HCT116 (cell line): Measurements from ENCODE around the gene WDR17.

Experiments used
- CBX3 ChIP-seq: IDR thresholded peaks from 2 replicates; pipeline ENCODE4 v1.6.1; 2012; ENCODE audit warnings: low read depth
- CEBPB ChIP-seq: IDR thresholded peaks from 2 replicates; pipeline ENCODE4 v1.6.1; 2012; ENCODE audit warnings: low read depth
- EZH2 ChIP-seq: fragments of 200-600 bp; sonication (generic); IDR thresholded peaks from 2 replicates; pipeline ENCODE4 v1.6.1; 2017; ENCODE audit warnings: antibody characterized with exemption, mixed run types
- POLR2A ChIP-seq: IDR thresholded peaks from 2 replicates; pipeline ENCODE4 v1.7.0; 2011; ENCODE audit warnings: borderline replicate concordance; ENCODE audit not compliant: insufficient read depth, insufficient read length; ENCODE audit errors: extremely low read depth
- POLR2AphosphoS5 ChIP-seq: IDR thresholded peaks from 2 replicates; pipeline ENCODE4 v1.6.1; 2011; ENCODE audit warnings: mild to moderate bottlenecking, low read depth, low read length, moderate library complexity
- SRF ChIP-seq: IDR thresholded peaks from 2 replicates; pipeline ENCODE4 v1.6.1; 2012; ENCODE audit warnings: low read depth
- YY1 ChIP-seq: IDR thresholded peaks from 2 replicates; pipeline ENCODE4 v1.6.1; 2011; ENCODE audit warnings: low read length, low read depth, moderate library complexity, mild to moderate bottlenecking; ENCODE audit not compliant: insufficient replicate concordance; ENCODE audit errors: extremely low read depth
- ZFX ChIP-seq: fragments of 450-650 bp; IDR thresholded peaks from 2 replicates; pipeline ENCODE4 v1.6.1; 2017
- TF ChIP-seq, protein P1 (sequence below): IDR thresholded peaks from 2 replicates; pipeline ENCODE4 v1.6.1; 2012; ENCODE audit warnings: low read depth
- TF ChIP-seq, protein P2 (sequence below), 3 experiments: fragments of 200-600 bp in 1 of 3; sonication (generic) in 1 of 3; IDR thresholded peaks in 2 of 3; conservative IDR thresholded peaks in 1 of 3; 2 replicates each; pipeline ENCODE4 v1.5.1; 2012 to 2017; ENCODE audit warnings: low read depth in 2 of 3, low read length in 2 of 3, antibody characterized with exemption in 1 of 3, borderline replicate concordance in 1 of 3, control low read depth in 1 of 3, mild to moderate bottlenecking in 1 of 3, mixed read lengths in 1 of 3, mixed run types in 1 of 3, moderate library complexity in 1 of 3; ENCODE audit not compliant: insufficient read depth in 1 of 3
- TF ChIP-seq, protein P3 (sequence below): IDR thresholded peaks from 2 replicates; pipeline ENCODE4 v1.6.1; 2012
- TF ChIP-seq, protein P4 (sequence below): IDR thresholded peaks from 2 replicates; pipeline ENCODE4 v1.6.1; 2012
- TF ChIP-seq, protein P5 (sequence below): IDR thresholded peaks from 2 replicates; pipeline ENCODE4 v1.6.1; 2011; ENCODE audit warnings: mild to moderate bottlenecking, low read length, moderate library complexity; ENCODE audit not compliant: insufficient replicate concordance; ENCODE audit errors: extremely low read depth

DNA sequence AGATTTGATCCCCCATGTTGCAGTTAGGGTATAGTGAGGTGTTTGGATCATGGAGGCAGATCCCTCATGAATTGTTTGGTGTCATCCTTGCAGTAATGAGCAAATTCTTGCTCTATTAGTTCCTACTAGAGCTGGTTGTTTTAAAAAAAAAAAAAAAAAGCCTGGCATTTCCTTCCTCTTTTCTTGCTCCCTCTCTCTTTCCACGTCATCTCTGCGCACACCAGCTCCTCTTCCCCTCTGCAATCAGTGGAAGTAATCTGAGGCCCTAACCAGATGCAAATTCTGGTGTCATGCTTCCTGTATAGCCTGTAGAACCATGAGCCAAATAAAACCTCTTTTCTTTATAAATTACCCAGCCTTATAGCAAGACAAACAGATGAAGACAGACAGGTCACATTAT lies 24.5 kb downstream of the WDR17 start:
- TF ChIP-seq YY1 (no peak), POLR2A (no peak), ZFX (no peak), CEBPB (no peak), POLR2AphosphoS5 (no peak), CBX3 (no peak), EZH2 (no peak), SRF (no peak)
- TF ChIP-seq, protein P1, sequence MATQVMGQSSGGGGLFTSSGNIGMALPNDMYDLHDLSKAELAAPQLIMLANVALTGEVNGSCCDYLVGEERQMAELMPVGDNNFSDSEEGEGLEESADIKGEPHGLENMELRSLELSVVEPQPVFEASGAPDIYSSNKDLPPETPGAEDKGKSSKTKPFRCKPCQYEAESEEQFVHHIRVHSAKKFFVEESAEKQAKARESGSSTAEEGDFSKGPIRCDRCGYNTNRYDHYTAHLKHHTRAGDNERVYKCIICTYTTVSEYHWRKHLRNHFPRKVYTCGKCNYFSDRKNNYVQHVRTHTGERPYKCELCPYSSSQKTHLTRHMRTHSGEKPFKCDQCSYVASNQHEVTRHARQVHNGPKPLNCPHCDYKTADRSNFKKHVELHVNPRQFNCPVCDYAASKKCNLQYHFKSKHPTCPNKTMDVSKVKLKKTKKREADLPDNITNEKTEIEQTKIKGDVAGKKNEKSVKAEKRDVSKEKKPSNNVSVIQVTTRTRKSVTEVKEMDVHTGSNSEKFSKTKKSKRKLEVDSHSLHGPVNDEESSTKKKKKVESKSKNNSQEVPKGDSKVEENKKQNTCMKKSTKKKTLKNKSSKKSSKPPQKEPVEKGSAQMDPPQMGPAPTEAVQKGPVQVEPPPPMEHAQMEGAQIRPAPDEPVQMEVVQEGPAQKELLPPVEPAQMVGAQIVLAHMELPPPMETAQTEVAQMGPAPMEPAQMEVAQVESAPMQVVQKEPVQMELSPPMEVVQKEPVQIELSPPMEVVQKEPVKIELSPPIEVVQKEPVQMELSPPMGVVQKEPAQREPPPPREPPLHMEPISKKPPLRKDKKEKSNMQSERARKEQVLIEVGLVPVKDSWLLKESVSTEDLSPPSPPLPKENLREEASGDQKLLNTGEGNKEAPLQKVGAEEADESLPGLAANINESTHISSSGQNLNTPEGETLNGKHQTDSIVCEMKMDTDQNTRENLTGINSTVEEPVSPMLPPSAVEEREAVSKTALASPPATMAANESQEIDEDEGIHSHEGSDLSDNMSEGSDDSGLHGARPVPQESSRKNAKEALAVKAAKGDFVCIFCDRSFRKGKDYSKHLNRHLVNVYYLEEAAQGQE = no peak
- TF ChIP-seq, protein P2, sequence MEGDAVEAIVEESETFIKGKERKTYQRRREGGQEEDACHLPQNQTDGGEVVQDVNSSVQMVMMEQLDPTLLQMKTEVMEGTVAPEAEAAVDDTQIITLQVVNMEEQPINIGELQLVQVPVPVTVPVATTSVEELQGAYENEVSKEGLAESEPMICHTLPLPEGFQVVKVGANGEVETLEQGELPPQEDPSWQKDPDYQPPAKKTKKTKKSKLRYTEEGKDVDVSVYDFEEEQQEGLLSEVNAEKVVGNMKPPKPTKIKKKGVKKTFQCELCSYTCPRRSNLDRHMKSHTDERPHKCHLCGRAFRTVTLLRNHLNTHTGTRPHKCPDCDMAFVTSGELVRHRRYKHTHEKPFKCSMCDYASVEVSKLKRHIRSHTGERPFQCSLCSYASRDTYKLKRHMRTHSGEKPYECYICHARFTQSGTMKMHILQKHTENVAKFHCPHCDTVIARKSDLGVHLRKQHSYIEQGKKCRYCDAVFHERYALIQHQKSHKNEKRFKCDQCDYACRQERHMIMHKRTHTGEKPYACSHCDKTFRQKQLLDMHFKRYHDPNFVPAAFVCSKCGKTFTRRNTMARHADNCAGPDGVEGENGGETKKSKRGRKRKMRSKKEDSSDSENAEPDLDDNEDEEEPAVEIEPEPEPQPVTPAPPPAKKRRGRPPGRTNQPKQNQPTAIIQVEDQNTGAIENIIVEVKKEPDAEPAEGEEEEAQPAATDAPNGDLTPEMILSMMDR (IDR thresholded peaks at IDR 0.05 in 2 of 3, conservative IDR thresholded peaks at IDR 0.05 in 1 of 3; ENCODE audit: borderline replicate concordance in 1 of 3, insufficient read depth in 1 of 3, low read depth in 2 of 3, low read length in 2 of 3) = no peak
- TF ChIP-seq, protein P3, sequence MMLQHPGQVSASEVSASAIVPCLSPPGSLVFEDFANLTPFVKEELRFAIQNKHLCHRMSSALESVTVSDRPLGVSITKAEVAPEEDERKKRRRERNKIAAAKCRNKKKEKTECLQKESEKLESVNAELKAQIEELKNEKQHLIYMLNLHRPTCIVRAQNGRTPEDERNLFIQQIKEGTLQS = no peak
- TF ChIP-seq, protein P4, sequence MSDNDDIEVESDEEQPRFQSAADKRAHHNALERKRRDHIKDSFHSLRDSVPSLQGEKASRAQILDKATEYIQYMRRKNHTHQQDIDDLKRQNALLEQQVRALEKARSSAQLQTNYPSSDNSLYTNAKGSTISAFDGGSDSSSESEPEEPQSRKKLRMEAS = no peak
- TF ChIP-seq, protein P5, sequence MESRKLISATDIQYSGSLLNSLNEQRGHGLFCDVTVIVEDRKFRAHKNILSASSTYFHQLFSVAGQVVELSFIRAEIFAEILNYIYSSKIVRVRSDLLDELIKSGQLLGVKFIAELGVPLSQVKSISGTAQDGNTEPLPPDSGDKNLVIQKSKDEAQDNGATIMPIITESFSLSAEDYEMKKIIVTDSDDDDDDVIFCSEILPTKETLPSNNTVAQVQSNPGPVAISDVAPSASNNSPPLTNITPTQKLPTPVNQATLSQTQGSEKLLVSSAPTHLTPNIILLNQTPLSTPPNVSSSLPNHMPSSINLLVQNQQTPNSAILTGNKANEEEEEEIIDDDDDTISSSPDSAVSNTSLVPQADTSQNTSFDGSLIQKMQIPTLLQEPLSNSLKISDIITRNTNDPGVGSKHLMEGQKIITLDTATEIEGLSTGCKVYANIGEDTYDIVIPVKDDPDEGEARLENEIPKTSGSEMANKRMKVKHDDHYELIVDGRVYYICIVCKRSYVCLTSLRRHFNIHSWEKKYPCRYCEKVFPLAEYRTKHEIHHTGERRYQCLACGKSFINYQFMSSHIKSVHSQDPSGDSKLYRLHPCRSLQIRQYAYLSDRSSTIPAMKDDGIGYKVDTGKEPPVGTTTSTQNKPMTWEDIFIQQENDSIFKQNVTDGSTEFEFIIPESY = no peak
